ENCODE measurements around the gene TFPT.
A peak's percentile ranks its signal among the peaks of the same experiment; 100 is the strongest.

The TFPT gene, protein sequence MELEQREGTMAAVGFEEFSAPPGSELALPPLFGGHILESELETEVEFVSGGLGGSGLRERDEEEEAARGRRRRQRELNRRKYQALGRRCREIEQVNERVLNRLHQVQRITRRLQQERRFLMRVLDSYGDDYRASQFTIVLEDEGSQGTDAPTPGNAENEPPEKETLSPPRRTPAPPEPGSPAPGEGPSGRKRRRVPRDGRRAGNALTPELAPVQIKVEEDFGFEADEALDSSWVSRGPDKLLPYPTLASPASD

DNA sequence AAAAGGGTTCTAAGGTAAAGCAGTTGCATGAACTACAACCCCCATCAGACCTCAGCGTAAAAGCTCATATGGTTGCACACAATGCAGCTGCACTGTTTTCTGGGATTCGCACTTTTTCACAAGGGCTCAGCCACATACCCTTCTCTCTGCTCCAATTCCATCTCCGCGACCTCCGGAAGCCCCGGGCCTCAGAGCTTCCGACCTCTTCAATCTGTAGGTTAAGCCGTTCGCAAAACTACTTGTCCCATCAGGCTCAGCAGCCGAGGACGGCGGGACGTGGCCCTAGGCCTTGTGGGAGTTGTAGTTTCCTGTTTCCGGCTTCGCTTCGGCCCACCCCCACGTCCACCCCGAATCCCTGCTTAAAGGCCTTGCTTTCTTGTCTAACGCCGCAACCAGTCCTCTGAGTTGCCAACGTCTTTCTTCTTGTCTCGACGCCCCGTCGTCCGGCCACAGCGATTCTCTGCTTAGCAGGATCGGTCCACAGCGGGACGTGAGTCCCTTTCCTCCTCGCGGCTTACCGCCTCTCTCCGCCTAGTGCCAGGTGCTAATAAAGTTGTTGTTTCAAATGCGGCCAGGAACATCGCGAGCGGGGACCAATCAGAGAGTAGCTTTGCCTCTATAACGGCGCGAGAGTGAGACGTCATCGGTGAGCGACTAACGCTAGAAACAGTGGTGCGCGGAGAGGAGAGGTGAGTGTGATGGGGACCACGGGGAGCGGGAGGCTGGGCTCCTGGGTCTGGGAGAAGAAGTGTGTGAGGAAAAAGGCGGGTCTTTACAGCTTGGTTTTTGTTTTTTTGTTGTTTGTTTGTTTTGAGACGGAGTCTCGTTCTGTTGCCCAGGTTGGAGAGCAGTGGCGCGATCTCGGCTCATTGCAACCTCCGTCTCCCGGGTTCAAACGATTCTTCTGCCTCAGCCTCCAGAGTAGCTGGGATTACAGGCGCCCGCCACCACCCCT is at the start of gene TFPT, which contains the start of gene PRPF31:
Gene TFPT, minus strand, starts transcription at position 549 of the 955 bp plus-strand sequence. Its CDS starts 388 bp downstream, at position 161.
Gene PRPF31, plus strand, starts transcription at position 646 of the 955 bp plus-strand sequence. CDS start 2,525 bp downstream, outside the sequence.
- peak; percentile 93 to 96 (median 95) for DNase-seq (ENCODE audit: low read depth in 2 of 3, low spot score in 1 of 3)

- no peak for DNase-seq (ENCODE audit: low read depth in 2 of 3, low spot score in 1 of 3)
Measured at GRCh38 chr19:54165222-54165621, 49.8 kb upstream of the TFPT start.

DNA sequence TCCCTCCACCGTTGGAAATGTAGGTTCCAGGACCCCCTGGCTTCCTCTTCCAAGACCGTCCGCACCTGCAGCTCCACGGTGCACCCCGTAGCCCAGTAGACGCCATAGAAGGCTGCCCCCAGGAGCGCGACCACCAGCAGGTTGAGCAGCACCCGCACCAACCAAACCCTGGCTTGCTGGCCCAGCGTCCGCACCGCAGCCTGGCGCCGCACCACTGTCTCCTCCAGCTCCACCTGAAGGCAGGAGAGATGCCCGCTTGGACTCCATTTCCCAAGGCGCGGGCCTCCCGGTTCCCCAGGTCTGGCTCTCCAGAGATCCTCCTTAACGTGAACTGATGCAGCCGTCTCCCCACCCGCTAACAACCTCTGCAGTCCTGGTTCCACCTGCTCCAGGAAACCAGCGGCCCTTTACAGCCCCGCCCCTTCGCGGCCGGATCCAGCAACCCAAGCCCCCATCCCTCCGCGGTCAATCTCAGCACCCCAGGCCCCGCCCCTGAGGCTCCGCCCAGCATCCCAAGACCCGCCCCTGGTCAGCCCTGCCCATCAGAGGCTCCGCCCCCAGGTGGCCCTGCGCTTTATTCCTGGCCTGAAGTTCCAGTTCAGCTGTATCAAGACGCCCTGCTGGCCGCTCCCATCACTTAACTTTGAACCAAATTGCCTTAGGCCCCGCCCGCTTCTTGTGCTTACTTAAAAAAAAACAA is 49.1 kb upstream of the TFPT start:
- DNase-seq (ENCODE audit: low read depth in 2 of 3, low spot score in 1 of 3): peak; percentile 45 to 70 (median 56)

DNA sequence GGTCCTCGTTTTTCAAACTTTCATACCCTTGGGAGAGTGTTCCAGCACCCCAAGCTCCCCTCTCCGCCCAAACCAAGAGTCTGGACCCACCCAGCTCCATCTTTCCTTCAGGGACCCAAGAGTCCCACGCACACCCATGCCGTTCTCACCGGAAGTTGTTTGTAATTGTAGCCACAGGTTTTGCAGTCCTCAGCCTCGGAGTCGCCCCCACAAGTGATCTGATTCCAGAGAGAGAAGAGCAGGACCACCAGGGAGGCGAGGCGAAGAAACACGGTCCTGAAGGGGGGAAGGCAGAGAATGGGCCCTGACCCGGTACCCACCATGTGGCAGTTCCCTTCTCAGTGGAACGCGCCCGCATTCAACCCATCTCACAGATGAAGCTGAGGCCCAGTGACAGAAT is 47.4 kb upstream of the TFPT start:
- DNase-seq (ENCODE audit: low read depth in 2 of 3, low spot score in 1 of 3): no peak

DNA sequence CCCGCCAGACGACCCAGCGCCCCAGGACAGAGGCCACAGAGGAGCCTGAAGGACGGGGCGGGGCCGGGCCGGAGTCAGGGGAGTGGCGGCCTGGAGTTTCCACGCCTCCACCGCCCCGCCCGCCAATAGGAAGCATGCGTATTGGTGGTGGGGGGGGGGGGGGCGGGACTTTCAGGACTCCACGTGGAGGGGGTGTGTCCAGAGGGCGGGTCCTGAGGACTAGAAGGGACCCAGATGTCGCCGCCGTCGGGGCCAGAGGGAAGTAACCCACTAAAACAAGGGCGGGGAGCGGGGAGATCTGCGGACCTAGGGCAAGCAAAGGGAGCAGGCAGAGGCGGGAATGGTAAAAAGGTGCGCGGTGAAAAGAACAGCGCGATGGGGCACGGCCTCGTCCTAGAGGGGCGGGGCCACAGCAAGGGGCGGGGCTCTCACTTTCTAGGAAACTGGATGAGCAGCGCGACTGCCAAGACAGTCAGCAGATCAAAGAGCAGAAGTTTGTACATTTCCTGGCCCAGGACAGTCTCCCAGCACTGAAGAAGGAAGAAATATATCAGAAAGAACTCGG is 46.9 kb upstream of the TFPT start:
- peak; percentile 66 to 78 (median 76) for DNase-seq (ENCODE audit: low read depth in 2 of 3, low spot score in 1 of 3)

- no peak for DNase-seq (ENCODE audit: low read depth in 2 of 3, low spot score in 1 of 3)
Measured at GRCh38 chr19:54160854-54161253, 45.4 kb upstream of the TFPT start.

- no peak for DNase-seq (ENCODE audit: low read depth in 2 of 3, low spot score in 1 of 3)
Measured at GRCh38 chr19:54160182-54160811, 44.8 kb upstream of the TFPT start.

DNA sequence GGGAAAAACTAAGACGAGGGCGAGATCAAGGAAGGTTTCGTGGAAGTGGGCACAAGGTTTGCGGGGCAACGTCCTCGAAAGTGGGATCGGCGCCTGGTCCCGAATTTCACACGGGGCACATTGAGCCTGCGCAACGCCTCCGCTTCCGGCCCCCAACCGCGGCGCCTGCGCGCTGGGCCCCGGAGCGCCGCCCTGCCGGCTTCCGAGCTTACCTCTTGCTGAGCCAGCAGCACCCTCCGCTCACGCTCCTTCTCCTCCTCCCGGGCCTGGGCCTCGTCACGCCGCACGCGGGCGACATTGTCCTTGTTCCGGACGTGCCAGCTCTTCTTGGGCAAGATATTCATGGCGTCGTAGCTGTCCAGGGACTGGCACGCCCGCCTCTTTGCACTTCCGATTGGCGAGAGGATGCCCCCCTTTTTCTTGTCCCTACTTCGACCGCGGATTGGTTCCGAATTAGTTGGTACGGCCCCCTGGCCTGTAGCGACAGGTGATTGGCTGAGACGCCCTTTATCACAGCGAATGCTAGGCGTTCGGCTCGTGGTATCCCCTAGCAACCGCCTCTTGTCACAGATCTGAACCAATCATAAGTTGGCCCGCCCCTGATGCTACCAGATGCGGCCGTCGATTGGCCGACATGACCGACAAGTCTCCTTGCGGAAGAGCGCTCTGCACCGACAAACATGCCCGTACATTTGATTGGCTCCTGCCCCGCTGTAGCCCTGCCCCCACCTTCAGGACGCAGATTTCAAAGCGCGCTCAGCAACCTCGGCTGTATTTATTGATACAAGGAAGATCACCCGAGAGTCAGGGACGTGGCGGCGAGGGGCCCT is 44.1 kb upstream of the TFPT start, which contains the start of gene LENG1:
Gene LENG1, minus strand, starts transcription at position 370 of the 830 bp plus-strand sequence. Its CDS starts 26 bp downstream, at position 344.
- peak; percentile 95 to 99 (median 97) for DNase-seq (ENCODE audit: low read depth in 2 of 3, low spot score in 1 of 3)

DNA sequence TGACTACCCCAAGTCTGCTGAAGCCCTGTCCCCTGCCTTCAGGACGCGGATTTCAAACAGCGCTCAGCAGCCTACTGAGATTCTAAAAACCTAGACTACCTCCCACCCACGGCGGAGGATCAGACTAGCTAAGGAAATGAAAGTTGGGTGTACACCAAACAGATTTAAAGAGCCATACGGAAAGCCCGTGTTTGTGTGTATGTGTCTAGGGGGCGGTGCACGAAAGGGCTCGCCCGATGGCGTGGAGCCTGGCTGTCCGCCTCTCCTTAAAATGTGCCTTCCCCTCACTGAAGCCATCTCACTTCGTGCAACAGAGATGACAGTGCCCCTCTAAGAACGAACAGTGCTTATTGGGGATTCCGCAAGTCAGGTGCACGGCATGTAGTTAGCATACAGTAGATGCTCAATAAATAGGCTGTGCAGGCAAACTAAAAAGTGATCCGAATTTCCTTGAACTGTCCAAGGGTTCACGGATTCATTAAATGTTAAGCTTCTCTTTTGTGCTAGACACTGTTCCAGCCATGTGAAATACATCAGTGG is 43.4 kb upstream of the TFPT start:
- DNase-seq (ENCODE audit: low read depth in 2 of 3, low spot score in 1 of 3): no peak

DNA sequence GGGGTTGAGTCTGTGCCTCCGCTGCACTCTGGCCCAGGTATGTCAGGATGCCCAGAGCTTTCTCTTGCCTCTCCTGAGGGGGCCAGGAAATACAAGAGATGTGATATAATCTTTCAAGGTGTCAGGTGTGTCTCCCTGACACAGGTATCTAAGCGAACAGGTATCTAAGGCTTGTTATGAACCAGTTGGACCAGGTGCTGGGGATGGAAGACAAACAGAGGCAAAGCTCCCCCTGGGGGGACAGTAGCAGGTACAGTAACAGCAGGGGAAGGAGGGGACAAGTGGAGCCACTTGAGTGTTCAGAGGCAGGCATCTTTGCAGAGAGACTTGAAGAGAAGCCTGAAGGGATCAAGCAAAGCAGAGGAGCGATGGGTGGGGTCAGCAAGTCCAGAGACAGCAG is 41.5 kb upstream of the TFPT start:
- no peak for DNase-seq (ENCODE audit: low read depth in 2 of 3, low spot score in 1 of 3)

GRCh38 chr19:54156490-54156889 is 41.0 kb upstream of the TFPT start:
- DNase-seq (ENCODE audit: low read depth in 2 of 3, low spot score in 1 of 3): no peak

DNA sequence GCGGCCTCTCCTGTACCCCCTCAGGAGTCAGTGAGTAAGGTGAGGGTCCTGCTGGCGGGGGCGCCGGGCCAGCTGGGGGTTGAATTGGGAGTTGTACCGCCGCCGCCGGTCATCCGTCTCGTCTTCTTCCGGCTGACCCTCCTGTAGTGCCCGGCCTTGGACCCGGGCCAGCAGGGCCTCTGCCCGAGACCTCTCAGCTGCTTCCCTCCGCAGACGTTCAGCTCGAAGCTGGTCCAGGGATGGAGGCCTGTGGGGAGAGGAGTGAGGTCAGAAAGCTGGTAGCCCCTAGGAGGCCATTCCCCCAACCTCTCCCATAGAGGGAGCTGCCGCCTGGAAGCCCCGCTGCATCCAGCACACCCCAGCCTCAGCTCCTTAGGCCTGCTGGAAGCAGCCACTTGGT is 40.2 kb upstream of the TFPT start:
- DNase-seq (ENCODE audit: low read depth in 2 of 3, low spot score in 1 of 3): no peak

DNA sequence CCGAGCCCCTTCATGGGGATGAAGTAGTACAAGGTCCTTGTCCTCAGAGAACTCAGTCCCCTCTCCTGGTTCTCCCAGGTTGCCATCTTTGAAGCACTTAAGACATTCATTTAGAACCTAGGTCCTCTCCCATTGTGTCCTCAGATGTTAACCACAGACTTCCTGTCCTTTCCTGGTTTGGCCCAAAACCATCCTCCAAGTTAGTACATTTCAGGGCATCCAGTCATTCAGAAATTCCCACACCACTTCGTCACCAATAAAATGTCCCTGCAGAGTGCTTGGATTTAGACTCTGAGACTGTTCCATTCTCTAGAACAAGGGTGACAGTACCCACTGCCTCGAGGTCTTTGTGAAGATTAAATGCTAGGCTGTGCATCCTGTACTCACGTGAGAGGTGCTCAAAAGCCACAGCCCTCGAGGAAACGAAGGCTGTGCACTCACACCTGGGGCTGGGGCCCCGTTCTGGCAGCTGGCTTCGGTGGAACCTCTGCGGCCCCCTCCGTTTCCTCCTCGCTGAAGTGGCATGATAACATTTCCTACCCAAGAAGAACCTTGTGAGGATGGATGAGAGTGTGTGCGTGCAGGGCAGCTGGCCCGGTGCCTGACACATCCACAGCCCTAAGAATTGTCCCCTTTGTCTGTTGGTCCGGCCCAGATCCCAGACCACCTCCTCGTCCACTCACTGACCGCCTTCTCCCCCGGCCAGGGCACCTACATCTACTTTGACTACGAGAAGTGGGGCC is 39.3 kb upstream of the TFPT start:
- DNase-seq (ENCODE audit: low read depth in 2 of 3, low spot score in 1 of 3): no peak

GRCh38 chr19:54153731-54154326 is 38.4 kb upstream of the TFPT start:
- DNase-seq (ENCODE audit: low read depth in 2 of 3, low spot score in 1 of 3): no peak

DNA sequence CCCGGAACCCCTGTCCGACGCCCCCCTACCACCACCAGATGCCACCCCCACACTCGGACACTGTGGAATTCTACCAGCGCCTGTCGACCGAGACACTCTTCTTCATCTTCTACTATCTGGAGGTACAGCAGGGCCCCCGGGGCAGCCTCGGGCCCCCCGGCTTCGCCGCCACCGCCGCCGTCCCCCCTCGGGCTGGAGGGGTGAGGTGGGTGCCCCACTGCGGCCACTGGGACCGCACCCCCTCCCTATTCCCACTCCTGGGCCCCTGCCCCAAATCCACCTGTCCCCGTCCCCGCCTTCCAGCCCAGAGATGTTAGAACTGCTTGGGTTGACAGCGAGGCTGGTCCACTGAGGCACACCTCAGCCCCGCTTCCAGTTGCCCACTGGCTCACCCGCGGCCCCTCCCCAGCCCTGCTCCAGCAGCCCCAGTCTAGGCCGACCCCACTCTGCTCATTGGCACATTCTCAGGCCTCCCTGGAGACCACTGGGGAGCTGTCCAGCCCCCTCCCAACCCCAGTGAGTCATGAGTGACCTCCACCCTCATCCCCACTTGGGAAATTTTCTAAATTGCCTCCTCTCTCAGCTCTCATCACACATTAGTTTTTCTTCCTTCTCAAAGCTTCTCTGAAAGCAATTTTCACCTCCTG is 37.5 kb upstream of the TFPT start:
- DNase-seq (ENCODE audit: low read depth in 2 of 3, low spot score in 1 of 3): no peak

- DNase-seq (ENCODE audit: low read depth in 2 of 3, low spot score in 1 of 3): no peak
Measured at GRCh38 chr19:54152267-54152666, 36.8 kb upstream of the TFPT start.

DNA sequence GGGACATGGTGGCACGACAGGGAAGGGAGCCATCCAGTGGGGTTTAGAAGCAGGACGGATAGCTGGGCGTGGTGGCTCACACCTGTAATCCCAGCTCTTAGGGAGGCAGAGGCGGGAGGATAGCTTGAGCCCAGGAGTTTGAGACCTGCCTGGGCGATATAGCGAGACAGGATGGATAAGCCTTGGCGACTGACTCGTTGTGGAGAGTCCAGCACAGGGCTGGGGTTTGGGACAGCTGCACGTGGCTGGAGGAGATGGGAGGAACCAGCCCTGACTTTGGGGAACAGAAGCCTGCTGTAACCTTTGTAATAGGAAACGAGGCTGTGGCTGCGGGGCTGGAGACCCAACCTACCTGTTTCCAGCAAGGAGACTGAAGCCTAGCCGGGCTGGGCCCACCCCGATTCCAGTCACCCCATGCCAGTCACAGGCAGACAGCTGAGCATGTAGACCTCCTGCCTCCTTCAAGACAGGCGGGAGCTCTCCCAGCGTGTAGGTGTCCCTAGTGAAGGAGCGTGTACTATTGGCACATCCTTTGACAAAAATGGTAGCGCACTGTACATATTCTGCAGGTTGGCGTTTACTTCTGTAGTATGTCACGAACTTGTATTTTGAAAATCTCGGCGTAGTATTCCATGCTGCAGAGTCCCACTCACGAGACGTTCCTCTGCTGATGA is 36.0 kb upstream of the TFPT start:
- no peak for DNase-seq (ENCODE audit: low read depth in 2 of 3, low spot score in 1 of 3)
